Renal cortex interstitium (tissue), 11 donors: ENCODE measurements around the gene CAPN5. TPM values are rescaled to one million over a fixed set of nuclear protein-coding genes. Genes with fewer than 3 reads are reported as not detected.

Source experiments
- DNase-seq, 11 donors: peaks; one replicate each; pipeline ENCODE4 v3.0.0-alpha.2; 2013; ENCODE audit warnings: low read depth in 9 of 11, low spot score in 4 of 11; ENCODE audit errors: extremely low read depth in 1 of 11
- polyA plus RNA-seq, 3 donors: library from polyadenylated mRNA; unstranded; fragments of 120-200 nt; gene quantifications; one replicate each; pipeline ENCODE4 v1.2.1, GENCODE V29; 2013; ENCODE audit not compliant: insufficient read length in 3 of 3

CAPN5 gene
- polyA plus RNA-seq, 3 donors: 23.1 to 27.8 (median 26.7) TPM

GRCh38 chr11:77136784-77137420 lies 70.1 kb downstream of the CAPN5 start:
- DNase-seq: no peak

GRCh38 chr11:77137421-77137820 lies 70.7 kb downstream of the CAPN5 start:
- no peak for DNase-seq

- DNase-seq: no peak
These were observed 71.4 kb downstream of the CAPN5 start for GRCh38 chr11:77138106-77138649.

- no peak for DNase-seq
These were observed 72.4 kb downstream of the CAPN5 start for GRCh38 chr11:77139201-77139600.

GRCh38 chr11:77140231-77140851 lies 73.6 kb downstream of the CAPN5 start:
- DNase-seq: no peak

GRCh38 chr11:77141034-77141433 lies 74.3 kb downstream of the CAPN5 start:
- DNase-seq: no peak

- no peak for DNase-seq
These were observed 74.7 kb downstream of the CAPN5 start for GRCh38 chr11:77141475-77141874.

- no peak for DNase-seq
These were observed 75.6 kb downstream of the CAPN5 start for GRCh38 chr11:77142091-77142975.

- DNase-seq: no peak
These were observed 76.7 kb downstream of the CAPN5 start for GRCh38 chr11:77143405-77144020.

GRCh38 chr11:77144196-77144856 lies 77.6 kb downstream of the CAPN5 start:
- no peak for DNase-seq

- no peak for DNase-seq
These were observed 78.2 kb downstream of the CAPN5 start for GRCh38 chr11:77144857-77145428.

GRCh38 chr11:77146261-77147035 lies 79.7 kb downstream of the CAPN5 start:
- no peak for DNase-seq

GRCh38 chr11:77147036-77147315 lies 80.2 kb downstream of the CAPN5 start:
- no peak for DNase-seq

GRCh38 chr11:77147668-77148321 lies 81.0 kb downstream of the CAPN5 start:
- no peak for DNase-seq

- no peak for DNase-seq
These were observed 82.4 kb downstream of the CAPN5 start for GRCh38 chr11:77148963-77149715.

GRCh38 chr11:77149716-77150392 lies 83.1 kb downstream of the CAPN5 start:
- DNase-seq: no peak
